HepG2 (cell line): ENCODE results near the gene TMBIM6. TPM values are rescaled to one million over a fixed set of nuclear protein-coding genes. Genes with fewer than 3 reads are reported as not detected.
A peak's percentile ranks its signal among the peaks of the same experiment; 100 is the strongest.

Experiments
- ATAC-seq: fragments of 200-7000 bp; cut with Tn5 transposase; 3 replicates; pipeline ENCODE4 v1.9.1; 2020; ENCODE audit warnings: mild to moderate bottlenecking, moderate library complexity
- BruUV-seq: library from RNA; stranded (reverse); fragments of 400-500 nt; replicated peaks from 2 replicates; lab custom pipeline; 2021; lab: Mats Ljungman, UMichigan
- CTCF ChIA-PET: fragments of 300-600 bp; formaldehyde crosslinking; extraction: SDS; loops from one replicate; lab custom pipeline; 2021; ENCODE audit warnings: low total read pairs, inconsistent platforms, low intra/inter-chr PET ratio; lab: Yijun Ruan, JAX
- POLR2A ChIA-PET: fragments of 350-600 bp; sonication (Branson Sonifier 250); formaldehyde crosslinking; loops from one replicate; lab custom pipeline; 2020; ENCODE audit warnings: antibody characterized with exemption, inconsistent platforms; lab: Yijun Ruan, JAX
- DNase-seq: peaks from one replicate; pipeline ENCODE4 v3.0.0-alpha.2; 2015; ENCODE audit warnings: low spot score
- FAIRE-seq: peaks from 3 replicates; lab custom pipeline; 2011; peaks lifted over from hg19 to GRCh38; lab: Jason Lieb, UNC
- H2AFZ ChIP-seq: one replicate; pipeline ENCODE4 v1.6.1; 2011; ENCODE audit warnings: low read length, inconsistent platforms
- H3K27ac ChIP-seq: fragments of 300-600 bp; 3 replicates; pipeline ENCODE4 v1.8.0; 2011; ENCODE audit warnings: mixed run types, mild to moderate bottlenecking, mixed read lengths, low read length, inconsistent platforms; ENCODE audit not compliant: insufficient read depth; ENCODE audit errors: extremely low read length
- H3K27me3 ChIP-seq, 2 experiments: fragments of 200-600 bp in 1 of 2; 2 replicates in 1 of 2; 3 replicates in 1 of 2; pipeline versions ENCODE4 v1.6.0 to v1.8.0; 2011; ENCODE audit warnings: low read length in 2 of 2, mild to moderate bottlenecking in 2 of 2, moderate library complexity in 2 of 2, inconsistent platforms in 1 of 2; ENCODE audit not compliant: insufficient read depth in 2 of 2, control insufficient read depth in 1 of 2
- H3K36me3 ChIP-seq, 2 experiments: fragments of 200-600 bp in 1 of 2; replicated peaks in 1 of 2; 2 replicates in 1 of 2; 3 replicates in 1 of 2; pipeline versions ENCODE4 v1.5.1 to v1.8.0; 2011; ENCODE audit warnings: low read length in 2 of 2, inconsistent platforms in 1 of 2; ENCODE audit not compliant: insufficient read depth in 2 of 2, control insufficient read depth in 1 of 2
- H3K4me1 ChIP-seq: 2 replicates; pipeline ENCODE4 v1.5.1; 2012; ENCODE audit warnings: low read length, inconsistent platforms; ENCODE audit not compliant: insufficient read depth
- H3K4me2 ChIP-seq: 2 replicates; pipeline ENCODE4 v1.6.0; 2011; ENCODE audit warnings: low read depth, low read length, inconsistent platforms
- H3K4me3 ChIP-seq, 3 experiments: fragments of 200-600 bp in 1 of 3; sonication (generic), shearing (Covaris generic) in 1 of 3; replicated peaks in 1 of 3; 2 replicates each; pipeline ENCODE4 v1.5.1; 2011 to 2016; ENCODE audit warnings: low read length in 3 of 3, inconsistent platforms in 2 of 3, low read depth in 2 of 3, mild to moderate bottlenecking in 2 of 3, control low read depth in 1 of 3, mixed read lengths in 1 of 3; ENCODE audit not compliant: insufficient read depth in 1 of 3
- H3K79me2 ChIP-seq: one replicate; pipeline ENCODE4 v1.6.1; 2011; ENCODE audit warnings: low read length, inconsistent platforms; ENCODE audit not compliant: insufficient read depth
- H3K9ac ChIP-seq: 2 replicates; pipeline ENCODE4 v1.6.0; 2011; ENCODE audit warnings: mild to moderate bottlenecking, low read depth, low read length, inconsistent platforms; ENCODE audit not compliant: insufficient read depth
- H3K9me3 ChIP-seq: 2 replicates; pipeline ENCODE4 v1.5.1; 2012; ENCODE audit warnings: mild to moderate bottlenecking, low read length
- H4K20me1 ChIP-seq: 2 replicates; pipeline ENCODE4 v1.6.0; 2011; ENCODE audit warnings: inconsistent platforms, mild to moderate bottlenecking, low read length, moderate library complexity; ENCODE audit not compliant: insufficient read depth
- ARID3A ChIP-seq: IDR thresholded peaks from 2 replicates; pipeline ENCODE4 v1.6.1; 2012; ENCODE audit warnings: low read depth, low read length, improper control_type of control experiment
- ATAD3A ChIP-seq: sonication (generic); formaldehyde crosslinking; IDR thresholded peaks from 2 replicates; pipeline ENCODE4 v1.4.0; 2020; ENCODE audit warnings: missing genetic modification reagents
- BCL6 ChIP-seq: IDR thresholded peaks from 2 replicates; pipeline ENCODE4 v1.6.1; 2016; ENCODE audit warnings: missing genetic modification reagents, missing compliant biosample characterization
- GATAD2A ChIP-seq: IDR thresholded peaks from 2 replicates; pipeline ENCODE4 v1.6.1; 2016
- HDAC2 ChIP-seq: sonication (generic); formaldehyde crosslinking; IDR thresholded peaks from 2 replicates; pipeline ENCODE4 v1.4.0; 2020; ENCODE audit warnings: missing genetic modification reagents
- IRF1 ChIP-seq: sonication (generic); formaldehyde crosslinking; IDR thresholded peaks from 2 replicates; pipeline ENCODE4 v1.4.0; 2020; ENCODE audit warnings: low read depth, mild to moderate bottlenecking, missing genetic modification reagents
- NCOR1 ChIP-seq: fragments of 200-600 bp; sonication (generic); IDR thresholded peaks from 2 replicates; pipeline ENCODE4 v1.7.0; 2017; ENCODE audit warnings: antibody characterized with exemption, low read length, borderline replicate concordance
- NR3C1 ChIP-seq: sonication (generic); formaldehyde crosslinking; IDR thresholded peaks from 2 replicates; pipeline ENCODE4 v1.4.0; 2020; ENCODE audit warnings: missing genetic modification reagents
- RBM22 ChIP-seq: fragments of 200-400 bp; formaldehyde crosslinking; optimal IDR thresholded peaks from 2 replicates; pipeline ENCODE3; 2017; ENCODE audit warnings: mild to moderate bottlenecking, low read length, moderate library complexity
- SIX1 ChIP-seq: sonication (generic); formaldehyde crosslinking; IDR thresholded peaks from 2 replicates; pipeline ENCODE4 v1.4.0; 2020; ENCODE audit warnings: missing genetic modification reagents, borderline replicate concordance
- SNAI1 ChIP-seq: sonication (generic); formaldehyde crosslinking; IDR thresholded peaks from 2 replicates; pipeline ENCODE4 v1.5.0; 2020; ENCODE audit warnings: mild to moderate bottlenecking, missing genetic modification reagents, borderline replicate concordance
- ZMYM2 ChIP-seq: sonication (generic); formaldehyde crosslinking; IDR thresholded peaks from 2 replicates; pipeline ENCODE4 v1.8.0; 2022; ENCODE audit warnings: mild to moderate bottlenecking, missing genetic modification reagents
- ZNF687 ChIP-seq: sonication (generic); formaldehyde crosslinking; IDR thresholded peaks from 2 replicates; pipeline ENCODE4 v1.5.1; 2020; ENCODE audit warnings: mild to moderate bottlenecking, missing genetic modification reagents, moderate library complexity
- ZNF720 ChIP-seq: sonication (generic); formaldehyde crosslinking; IDR thresholded peaks from 2 replicates; pipeline ENCODE4 v1.4.0; 2020; ENCODE audit warnings: missing genetic modification reagents
- WGBS: methylation state at CpG from one replicate; pipeline ENCODE4 v1.1.6; 2017; ENCODE audit warnings: low lambda C conversion rate; 5-methylcytosine and 5-hydroxymethylcytosine counted together
- in situ Hi-C: cut with HindIII; loops from 2 replicates; pipeline ENCODE4 v1.10.0; 2017; ENCODE audit warnings: low pct_unique_long_range_greater_than_20kb; ENCODE audit not compliant: extremely low pct_ligation_motif_present
- intact Hi-C: fragments of 100-400 bp; cut with micrococcal nuclease; formaldehyde crosslinking; loops from one replicate; pipeline ENCODE4 v1.10.0; 2022; ENCODE audit not compliant: unreplicated experiment
- polyA plus RNA-seq, 8 experiments: library from polyadenylated mRNA; depleted of rRNA in 3 of 8; stranded (reverse) in 7 of 8; unstranded in 1 of 8; fragments of >200 nt; fragmentation: Illumina TruSeq in 4 of 8; extraction: Trizol in 4 of 8; gene quantifications; 2 replicates each; pipeline versions ENCODE4 v1.2.1 to v1.2.3, GENCODE V29; 2011 to 2016; ENCODE audit warnings: low read depth in 4 of 8, missing spikeins in 1 of 8, mixed read lengths in 1 of 8; ENCODE audit not compliant: insufficient read depth in 1 of 8
- total RNA-seq, 5 experiments: library from RNA; depleted of rRNA; stranded (reverse); fragments of >200 nt; fragmentation: Illumina TruSeq; extraction: Trizol; gene quantifications; 2 replicates each; pipeline ENCODE4 v1.2.3, GENCODE V29; 2016; ENCODE audit warnings: low read depth in 1 of 5
- TF ChIP-seq, protein P1 (sequence below): IDR thresholded peaks from 2 replicates; pipeline ENCODE4 v1.6.1; 2016; ENCODE audit warnings: low read depth, control low read depth

The TMBIM6 gene
- total and polyA plus RNA-seq, 2 of the 13 experiments (the other 11 are each of a cell fraction or from before 2014, with no cell fraction given) = 412 to 468 TPM

DNA sequence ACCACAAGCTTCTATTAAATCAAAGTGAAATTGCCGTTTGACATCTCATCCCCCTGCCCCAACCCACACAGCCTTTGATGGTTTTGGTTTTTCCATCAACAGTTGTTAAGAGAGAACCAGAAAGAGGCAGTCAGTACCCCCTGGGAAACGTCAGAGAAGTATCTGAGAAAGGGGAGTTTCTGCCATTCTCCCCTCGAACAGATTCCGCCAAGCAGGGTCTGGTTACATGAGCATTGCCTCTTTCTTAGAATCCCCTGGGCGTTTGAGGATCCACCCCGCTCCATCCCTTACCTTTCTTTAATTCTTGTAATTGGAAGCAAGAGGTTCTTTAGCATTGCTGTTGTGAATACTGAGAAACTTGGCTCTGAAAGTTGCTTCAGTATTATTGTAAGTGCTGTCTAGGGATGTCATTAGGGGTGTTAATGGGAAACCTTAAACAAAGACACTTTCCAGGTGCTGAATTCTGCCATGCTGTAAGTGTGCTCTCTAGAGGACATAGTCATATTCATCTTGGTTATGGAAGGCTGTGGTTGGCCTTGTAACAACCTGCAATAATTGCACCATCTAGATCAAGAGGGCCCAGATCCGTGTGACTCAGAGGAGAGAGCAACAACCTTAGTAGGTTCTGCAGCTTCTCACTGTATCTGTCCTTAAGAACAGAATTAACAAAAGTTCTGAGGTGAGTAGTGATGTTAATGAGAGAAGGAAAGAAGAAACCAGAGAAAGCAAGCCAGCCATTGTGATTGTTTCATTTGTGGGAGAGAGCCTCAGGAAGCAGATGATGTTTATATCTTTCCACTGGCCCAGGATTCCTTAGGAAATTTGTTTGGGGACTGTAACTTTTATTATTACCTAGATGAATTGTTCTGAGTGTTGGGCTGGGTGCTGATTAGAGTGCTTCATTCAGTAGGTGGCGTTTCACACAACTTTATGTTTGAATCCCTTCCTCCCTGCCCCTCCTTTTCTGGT is 9.0 kb downstream of the TMBIM6 start (continued):
- TF ChIP-seq ZNF687 (no peak), GATAD2A (peak; percentile 34; the same call in 1 of the 2 replicates), RBM22 (peak; percentile 56), ZMYM2 (no peak), BCL6 (CRISPR knock-in tag) (0 out of 2 replicates have a peak, but pooled peaks have one; percentile 32)

DNA sequence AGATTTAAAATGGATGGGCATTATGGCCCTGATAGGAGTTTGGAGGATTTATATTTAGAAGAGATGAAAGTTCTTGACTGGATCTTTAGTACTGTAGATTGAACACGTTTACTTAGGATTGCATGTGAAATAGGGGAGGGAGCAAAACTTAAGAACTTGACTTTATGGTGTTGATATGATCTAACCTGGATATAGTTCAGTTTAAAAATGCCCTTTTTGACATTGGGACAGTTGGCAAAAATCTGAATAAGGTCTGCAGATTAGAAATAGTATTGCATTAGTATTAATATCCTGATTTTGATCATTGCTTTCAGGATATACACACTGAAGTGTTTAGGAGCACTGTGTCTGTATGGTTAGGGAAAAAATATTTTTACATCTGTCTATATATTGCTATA is 9.6 kb downstream of the TMBIM6 start:
- intact Hi-C loops (no loop called here), in situ Hi-C loops (no loop called here)
- Histone ChIP-seq H3K27me3 (no peaks in the 10 kb centered on the region), H3K4me2 (peak overlapping the region; percentile 39), H3K4me3 (no peak overlapping the region), H3K27ac (no peak overlapping the region), H3K9ac (no peak overlapping the region), H3K9me3 (no peaks in the 10 kb centered on the region), H2AFZ (no peak overlapping the region), H3K36me3 (peaks cover 19 to 48% of the 10 kb centered on the region in 2 experiments), H4K20me1 (peaks cover 80% of the 10 kb centered on the region), H3K4me1 (peaks cover 61% of the 10 kb centered on the region), H3K79me2 (peaks cover 87% of the 10 kb centered on the region)
- DNase-seq (no peak), FAIRE-seq (no peak), ATAC-seq (no peak)
- ChIA-PET POLR2A (interaction anchor here (2.1 kb wide), 1 partner anchor 10 kb away, joined by 16 read pairs; the partner anchor contains the start of gene TMBIM6), CTCF (no interaction called here)
- WGBS = 74% methylated on average over 1 of the region's 1 CpG
- no TSS peak for BruUV-seq
- TF ChIP-seq ZNF720 (CRISPR knock-in tag) (no peak), ARID3A (no peak), SNAI1 (CRISPR knock-in tag) (no peak), HDAC2 (no peak), ATAD3A (no peak), IRF1 (CRISPR knock-in tag) (no peak), NCOR1 (no peak), SIX1 (CRISPR knock-in tag) (no peak), NR3C1 (CRISPR knock-in tag) (no peak)
- TF ChIP-seq, protein P1, sequence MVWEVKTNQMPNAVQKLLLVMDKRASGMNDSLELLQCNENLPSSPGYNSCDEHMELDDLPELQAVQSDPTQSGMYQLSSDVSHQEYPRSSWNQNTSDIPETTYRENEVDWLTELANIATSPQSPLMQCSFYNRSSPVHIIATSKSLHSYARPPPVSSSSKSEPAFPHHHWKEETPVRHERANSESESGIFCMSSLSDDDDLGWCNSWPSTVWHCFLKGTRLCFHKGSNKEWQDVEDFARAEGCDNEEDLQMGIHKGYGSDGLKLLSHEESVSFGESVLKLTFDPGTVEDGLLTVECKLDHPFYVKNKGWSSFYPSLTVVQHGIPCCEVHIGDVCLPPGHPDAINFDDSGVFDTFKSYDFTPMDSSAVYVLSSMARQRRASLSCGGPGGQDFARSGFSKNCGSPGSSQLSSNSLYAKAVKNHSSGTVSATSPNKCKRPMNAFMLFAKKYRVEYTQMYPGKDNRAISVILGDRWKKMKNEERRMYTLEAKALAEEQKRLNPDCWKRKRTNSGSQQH (CRISPR knock-in tag) = no peak
